Rectal smooth muscle tissue (tissue), 1 donor: ENCODE measurements around the gene GABRG3.

Source experiments
- H3K27ac ChIP-seq: one replicate; pipeline ENCODE4 v1.7.0; 2013; ENCODE audit warnings: low read depth, low read length, inconsistent platforms
- H3K27me3 ChIP-seq: one replicate; pipeline ENCODE4 v1.7.0; 2013; ENCODE audit warnings: low read length; ENCODE audit not compliant: control insufficient read depth, insufficient read depth
- H3K36me3 ChIP-seq: one replicate; pipeline ENCODE4 v1.7.0; 2013; ENCODE audit warnings: low read length; ENCODE audit not compliant: control insufficient read depth, insufficient read depth
- H3K4me1 ChIP-seq: one replicate; pipeline ENCODE4 v1.7.0; 2013; ENCODE audit warnings: low read length; ENCODE audit not compliant: control insufficient read depth, insufficient read depth
- H3K4me3 ChIP-seq: one replicate; pipeline ENCODE4 v1.7.0; 2013; ENCODE audit warnings: low read length
- H3K9ac ChIP-seq: one replicate; pipeline ENCODE4 v1.7.0; 2013; ENCODE audit warnings: low read length

The GABRG3 gene

GRCh38 chr15:27585041-27585640 lies 614.2 kb downstream of the GABRG3 start:
- Histone ChIP-seq H3K4me3 (no peak overlapping the region), H3K27ac (no peak overlapping the region), H3K27me3 (no peaks in the 10 kb centered on the region), H3K36me3 (no peaks in the 10 kb centered on the region), H3K4me1 (no peaks in the 10 kb centered on the region), H3K9ac (no peak overlapping the region)

DNA sequence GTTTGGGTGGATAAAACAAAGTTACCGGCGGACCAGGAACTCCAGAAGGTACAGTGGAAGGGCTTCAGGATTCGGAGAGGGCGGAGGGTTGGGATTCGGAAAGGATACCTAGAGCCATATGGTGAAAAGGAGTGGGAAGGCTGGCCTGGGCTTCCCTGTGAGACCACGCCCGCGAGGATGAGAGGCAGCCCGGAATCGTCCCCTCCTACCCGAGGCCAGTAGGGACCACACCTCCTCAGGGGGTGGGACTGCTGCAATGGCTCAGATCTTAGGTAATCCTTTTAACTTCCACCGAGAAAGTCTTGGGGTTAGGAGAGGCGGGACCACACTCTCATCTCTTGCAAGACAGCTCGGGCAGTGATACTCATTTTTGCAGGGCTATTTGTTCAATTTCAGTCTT lies 616.8 kb downstream of the GABRG3 start:
- Histone ChIP-seq H3K27me3 (no peaks in the 10 kb centered on the region), H3K27ac (no peak overlapping the region), H3K4me1 (no peaks in the 10 kb centered on the region), H3K4me3 (no peak overlapping the region), H3K36me3 (no peaks in the 10 kb centered on the region), H3K9ac (no peak overlapping the region)

DNA sequence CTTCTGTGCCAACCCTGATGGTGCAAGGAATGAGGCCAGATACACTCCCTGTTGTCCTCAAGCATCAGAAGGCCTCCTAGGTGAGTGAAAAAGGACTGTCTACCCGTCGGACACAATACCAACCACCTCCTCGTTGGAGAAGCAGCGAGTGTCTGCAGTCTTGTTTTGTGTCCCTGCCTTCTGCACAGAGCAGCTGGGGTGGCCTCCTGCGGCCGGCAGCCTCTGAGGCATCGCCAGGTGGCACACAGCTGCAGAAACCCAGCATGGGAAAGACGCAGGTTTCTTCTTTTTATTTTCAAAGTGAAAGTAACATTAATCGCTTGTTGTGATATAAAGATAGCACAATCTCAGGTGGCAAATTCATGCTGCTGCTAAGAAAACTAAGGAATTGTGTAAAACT lies 618.3 kb downstream of the GABRG3 start:
- H3K4me3 ChIP-seq: no peak overlapping the region
- no peak overlapping the region for H3K27ac ChIP-seq
- no peaks in the 10 kb centered on the region for H3K27me3 ChIP-seq
- no peak overlapping the region for H3K9ac ChIP-seq
- no peaks in the 10 kb centered on the region for H3K4me1 ChIP-seq
- H3K36me3 ChIP-seq: no peaks in the 10 kb centered on the region

- Histone ChIP-seq H3K27ac (no peak overlapping the region), H3K9ac (no peak overlapping the region), H3K4me1 (no peaks in the 10 kb centered on the region), H3K4me3 (no peak overlapping the region), H3K36me3 (no peaks in the 10 kb centered on the region), H3K27me3 (no peaks in the 10 kb centered on the region)
Observed at GRCh38 chr15:27589782-27590181, 618.8 kb downstream of the GABRG3 start.
